HG02981 (cell line): ENCODE results near the gene TFEB.

Experiments used
- ATAC-seq: cut with Tn5 transposase; IDR thresholded peaks from one replicate; pipeline ENCODE4 v1.9.1; 2021; ENCODE audit warnings: mild to moderate bottlenecking, moderate library complexity; ENCODE audit not compliant: unreplicated experiment

TFEB gene

DNA sequence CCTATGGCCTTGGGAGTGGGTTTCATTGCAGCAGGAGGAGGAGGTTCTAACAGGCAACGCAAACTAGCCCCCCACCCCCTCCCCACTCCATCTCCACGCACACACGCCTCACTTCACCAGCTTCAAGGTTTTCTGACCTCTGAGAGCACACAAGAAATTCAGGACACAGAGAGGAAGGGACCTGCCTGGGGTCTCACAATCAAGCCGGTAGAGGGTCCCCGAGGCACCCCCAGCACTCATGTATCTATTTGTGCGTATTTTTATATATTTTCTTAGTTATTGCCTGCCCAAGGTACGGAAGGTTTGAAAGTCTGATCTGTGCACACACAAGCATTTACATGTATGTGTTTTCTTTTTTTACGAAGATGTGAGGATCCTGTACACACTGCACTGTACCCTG, 80.2 kb downstream of the TFEB start:
- no peak for ATAC-seq

DNA sequence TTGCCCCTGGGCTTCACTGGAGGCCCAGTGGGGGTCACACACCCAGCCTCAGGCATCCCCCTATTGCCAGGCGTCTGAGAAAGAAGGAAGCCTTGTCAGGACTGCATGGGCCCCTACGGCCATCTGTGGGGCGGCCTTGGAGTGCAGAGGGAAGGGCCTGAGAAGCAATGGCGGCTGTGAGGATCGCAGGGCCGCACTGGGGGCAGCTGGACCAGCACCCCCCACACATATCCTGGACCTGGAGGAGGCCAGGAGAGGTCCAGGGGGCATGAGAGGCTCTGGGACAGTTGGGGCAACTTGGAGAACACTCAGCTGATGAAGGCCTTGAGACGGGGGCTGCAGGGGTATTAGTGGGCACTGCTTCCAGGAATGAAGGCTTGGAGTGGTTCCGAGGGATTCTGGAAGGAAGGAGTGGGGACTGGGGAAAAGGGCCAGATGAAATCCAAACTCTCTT, 80.7 kb downstream of the TFEB start:
- ATAC-seq, result no peak

- ATAC-seq, result no peak
Measured at GRCh38 chr6:41654151-41654697, 81.2 kb downstream of the TFEB start.

DNA sequence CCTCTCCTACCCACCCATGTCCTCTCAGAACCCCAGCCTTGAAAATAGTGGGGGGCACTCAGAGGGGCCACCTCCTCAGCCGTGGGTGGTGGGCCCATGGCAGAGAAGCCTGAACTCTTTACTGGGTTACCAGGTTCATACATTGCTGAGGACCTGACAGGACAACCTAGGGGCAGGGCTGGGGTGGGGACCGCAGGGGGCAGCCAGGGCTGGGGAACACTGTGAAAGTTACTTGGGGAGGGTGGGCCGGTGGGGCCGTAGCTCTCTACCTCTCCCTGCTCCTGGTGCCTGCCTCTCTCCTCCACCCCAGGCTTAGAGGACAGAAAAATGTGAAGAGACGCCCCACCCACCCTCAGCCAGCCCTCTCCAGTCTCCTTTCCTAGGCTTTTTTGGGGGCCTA, 81.7 kb downstream of the TFEB start:
- ATAC-seq, result no peak

- no peak for ATAC-seq
Measured at GRCh38 chr6:41652866-41653652, 82.3 kb downstream of the TFEB start.

GRCh38 chr6:41651962-41652657, 83.3 kb downstream of the TFEB start:
- no peak for ATAC-seq

GRCh38 chr6:41651246-41651961, 84.0 kb downstream of the TFEB start:
- ATAC-seq, result no peak

DNA sequence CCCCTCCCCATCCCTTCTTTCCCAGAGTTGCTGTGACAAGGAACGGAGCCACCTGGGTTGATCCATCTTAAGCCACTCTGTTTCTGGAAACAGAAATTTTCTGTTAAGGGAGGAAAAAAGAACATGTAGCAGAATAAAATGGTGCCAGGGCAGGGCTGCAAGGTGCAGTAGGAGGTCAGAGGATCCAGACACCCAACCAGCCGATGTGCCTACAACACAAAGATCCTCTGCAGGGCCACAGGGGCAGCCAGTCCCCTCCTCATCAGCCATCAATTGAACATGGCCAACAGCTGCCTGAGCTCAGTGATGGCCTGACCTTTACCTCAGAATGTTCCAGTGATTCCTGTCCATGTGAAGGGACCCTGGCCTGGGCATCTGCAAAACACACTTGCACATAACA, 85.3 kb downstream of the TFEB start:
- ATAC-seq, result no peak

DNA sequence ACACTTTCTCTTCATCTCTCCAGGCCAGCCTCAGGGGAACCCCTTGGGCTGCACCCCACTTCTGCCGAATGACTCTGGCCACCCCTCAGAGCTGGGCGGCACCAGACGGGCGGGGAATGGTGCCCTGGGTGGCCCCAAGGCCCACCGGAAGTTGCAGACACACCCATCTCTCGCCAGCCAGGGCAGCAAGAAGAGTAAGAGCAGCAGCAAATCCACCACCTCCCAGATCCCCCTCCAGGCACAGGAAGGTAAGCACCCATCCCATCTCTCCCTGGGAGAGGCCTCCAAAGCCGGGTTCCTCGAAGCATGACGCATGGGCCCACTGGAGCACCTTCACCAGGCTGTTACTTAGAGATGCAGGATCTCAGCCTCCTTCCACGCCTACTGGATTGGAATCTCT, 85.8 kb downstream of the TFEB start:
- ATAC-seq, result no peak

DNA sequence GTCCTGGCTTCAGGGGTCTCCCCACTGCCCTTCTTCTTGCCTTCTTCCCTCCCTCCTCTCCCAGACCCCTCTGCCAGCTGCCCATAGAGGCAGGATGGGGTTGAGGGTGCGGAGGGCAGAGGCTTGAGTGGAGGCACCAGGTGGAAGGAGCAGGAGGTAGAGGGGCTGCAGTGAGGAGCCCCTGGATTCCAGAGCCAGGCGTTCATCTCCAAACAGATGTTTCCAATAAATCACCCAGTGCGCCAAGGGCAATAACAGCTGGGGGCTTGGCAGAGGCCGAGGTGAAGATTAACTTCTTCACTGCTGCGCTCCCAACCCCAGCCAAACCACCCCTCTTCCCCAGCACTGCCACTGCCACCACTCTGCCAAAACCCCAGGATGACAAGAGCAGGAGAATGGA, 86.5 kb downstream of the TFEB start:
- ATAC-seq, result no peak

DNA sequence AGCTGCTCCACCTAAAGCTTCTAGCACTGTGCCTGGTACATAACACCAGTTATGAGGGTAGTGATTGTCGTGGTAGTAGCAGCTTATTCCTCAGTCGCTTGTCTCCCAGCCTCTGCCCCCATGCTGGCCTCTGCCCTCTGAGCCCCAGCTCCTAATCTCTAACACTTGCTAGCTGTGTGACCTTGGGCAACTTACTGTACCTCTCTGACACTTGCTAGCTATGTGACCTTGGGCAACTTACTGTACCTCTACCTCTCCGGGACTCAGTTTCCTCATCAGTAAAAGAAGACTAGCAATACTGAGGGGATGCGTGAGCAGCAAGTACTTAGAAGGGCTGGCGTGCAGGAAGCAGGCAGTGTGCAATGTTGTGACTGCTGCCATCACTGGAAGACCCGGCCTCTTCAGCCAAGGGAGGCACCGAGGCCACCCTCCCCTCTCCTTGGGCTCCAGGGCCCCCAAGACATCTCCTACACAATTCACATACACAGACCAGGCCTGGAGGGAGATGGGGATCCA, 87.3 kb downstream of the TFEB start:
- ATAC-seq, result no peak

GRCh38 chr6:41647061-41647511, 88.3 kb downstream of the TFEB start:
- no peak for ATAC-seq

DNA sequence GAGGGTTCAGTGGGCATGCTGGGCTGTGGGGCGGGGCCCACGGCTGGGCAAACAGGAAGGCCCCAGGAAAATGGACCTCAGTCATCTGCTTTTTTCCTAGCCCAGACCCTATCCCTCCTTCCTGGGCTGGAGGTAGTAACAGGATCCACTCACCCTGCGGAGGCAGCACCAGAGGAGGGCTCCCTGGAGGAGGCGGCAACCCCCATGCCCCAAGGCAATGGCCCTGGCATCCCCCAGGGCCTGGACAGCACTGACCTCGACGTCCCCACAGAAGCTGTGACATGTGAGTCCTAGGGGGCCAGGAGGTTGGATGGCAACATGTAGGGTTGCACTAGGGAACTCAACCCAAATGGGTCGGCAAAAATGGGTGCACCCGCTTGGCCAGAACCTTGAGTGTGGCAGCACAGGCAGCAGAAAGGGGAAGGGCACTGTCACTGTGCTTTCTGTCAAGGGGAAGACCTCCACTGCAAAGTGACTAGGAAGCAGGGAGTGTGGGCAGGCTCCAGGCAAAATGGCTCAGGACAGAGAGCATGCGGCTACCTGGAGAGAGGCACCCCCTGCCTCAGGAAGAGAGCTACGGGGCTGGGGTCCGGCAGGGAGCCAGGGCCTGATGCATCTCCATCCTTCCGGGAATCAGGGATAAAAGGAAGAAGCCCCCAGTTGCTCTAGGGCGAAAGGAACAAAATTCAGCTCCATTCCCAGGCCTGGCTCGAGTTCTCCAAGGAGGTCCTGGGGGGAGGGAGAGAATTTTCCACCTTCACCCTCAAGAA, 89.2 kb downstream of the TFEB start:
- ATAC-seq, result no peak

- no peak for ATAC-seq
Measured at GRCh38 chr6:41645007-41645618, 90.3 kb downstream of the TFEB start.

DNA sequence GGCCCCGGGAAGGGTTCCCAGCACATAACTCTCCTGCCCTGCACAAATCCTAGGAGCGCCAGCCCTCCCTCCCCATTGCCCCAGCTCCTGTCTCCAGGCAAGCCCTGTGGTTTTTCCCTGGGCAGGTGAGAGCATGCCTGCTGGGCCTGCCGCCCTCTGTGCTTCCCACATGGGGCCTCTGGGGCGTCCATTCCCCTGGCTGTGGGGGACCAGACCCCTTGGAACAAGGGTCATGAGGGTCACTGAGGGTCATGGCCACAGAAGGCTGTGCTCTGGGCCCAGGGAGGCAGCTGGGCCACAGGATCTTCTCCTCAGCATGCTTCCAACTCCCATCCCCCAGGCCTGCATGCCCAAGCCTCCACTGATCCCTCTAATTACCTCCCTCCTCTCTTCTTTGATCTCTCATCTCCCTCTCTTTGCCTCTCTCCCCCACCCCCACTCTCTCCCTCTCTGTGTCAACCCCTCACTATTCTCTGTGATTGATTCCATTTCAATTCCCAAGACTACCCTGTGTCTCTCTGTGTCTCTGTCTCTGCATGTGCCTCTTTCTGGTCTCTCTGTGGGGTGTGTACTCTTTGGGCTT, 91.0 kb downstream of the TFEB start:
- no peak for ATAC-seq

DNA sequence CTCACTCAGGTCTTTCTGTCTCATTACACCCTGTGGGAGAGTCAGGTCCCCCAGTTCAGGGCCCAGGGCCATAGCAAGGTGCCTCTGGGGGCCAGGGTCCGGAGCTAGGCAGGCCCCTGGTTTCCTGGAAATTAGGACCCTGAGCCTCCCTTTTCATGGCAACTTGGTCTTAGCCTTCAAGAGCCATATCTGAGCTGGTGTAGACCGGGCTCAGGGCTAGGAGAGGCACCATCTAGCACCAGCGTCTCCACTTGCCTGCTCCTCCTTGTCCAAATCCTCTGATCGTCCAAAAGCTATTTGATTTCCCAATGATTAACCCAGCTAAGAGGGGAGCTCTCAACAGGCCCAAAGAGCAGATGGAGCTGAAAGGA, 91.5 kb downstream of the TFEB start:
- ATAC-seq, result no peak

- ATAC-seq, result no peak
Measured at GRCh38 chr6:41642960-41643898, 92.2 kb downstream of the TFEB start.

DNA sequence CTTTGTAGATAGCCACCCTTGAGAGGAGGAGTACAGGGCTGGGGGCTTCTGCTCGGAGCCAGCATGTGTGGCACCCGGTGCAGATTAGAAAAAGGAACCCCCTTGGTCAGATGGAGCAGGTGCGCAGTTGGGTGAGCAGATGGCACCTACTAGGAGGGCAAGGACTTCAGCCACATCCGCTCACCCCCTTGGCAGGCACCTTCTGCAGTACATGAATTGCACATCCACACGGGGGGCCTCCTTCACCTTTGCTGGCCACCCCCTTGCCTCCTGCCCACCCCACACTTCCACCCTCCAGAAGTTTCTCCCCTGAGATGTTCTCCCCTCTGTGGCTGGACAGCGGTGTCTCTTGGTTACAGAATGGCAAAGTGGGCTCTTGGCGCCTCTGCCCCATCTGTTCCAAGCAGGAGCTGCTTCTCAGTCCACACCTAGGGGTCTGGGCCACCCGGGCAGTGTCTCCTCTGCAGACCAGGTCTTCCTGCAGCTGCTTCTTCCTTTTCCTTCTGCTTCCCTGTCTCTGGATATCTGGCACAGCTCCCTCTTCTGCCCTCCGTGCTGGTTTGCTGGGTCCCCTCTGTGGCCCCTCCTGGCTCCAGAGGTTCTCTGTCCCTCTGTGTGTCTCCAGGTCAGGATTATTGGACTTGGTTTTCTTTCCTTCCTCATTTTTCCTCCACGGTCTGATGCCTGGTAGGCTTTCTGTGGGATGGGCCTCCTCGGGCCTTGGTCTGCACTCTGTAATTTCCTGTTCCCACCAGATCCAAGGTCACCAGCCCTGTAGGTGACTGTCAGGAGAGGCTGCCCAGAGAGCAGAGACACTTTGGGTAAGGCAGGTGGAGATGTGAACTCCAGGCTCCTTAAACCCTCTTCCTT, 93.1 kb downstream of the TFEB start:
- no peak for ATAC-seq
